Activated CD4-positive, alpha-beta T cell treated with anti-CD3 and anti-CD28 coated beads for 48 hours (primary cell): ENCODE results near the gene CORO2B.

Experiments used
- DNase-seq: peaks from one replicate; pipeline ENCODE4 v3.0.0-alpha.2; 2020

The CORO2B gene

DNA sequence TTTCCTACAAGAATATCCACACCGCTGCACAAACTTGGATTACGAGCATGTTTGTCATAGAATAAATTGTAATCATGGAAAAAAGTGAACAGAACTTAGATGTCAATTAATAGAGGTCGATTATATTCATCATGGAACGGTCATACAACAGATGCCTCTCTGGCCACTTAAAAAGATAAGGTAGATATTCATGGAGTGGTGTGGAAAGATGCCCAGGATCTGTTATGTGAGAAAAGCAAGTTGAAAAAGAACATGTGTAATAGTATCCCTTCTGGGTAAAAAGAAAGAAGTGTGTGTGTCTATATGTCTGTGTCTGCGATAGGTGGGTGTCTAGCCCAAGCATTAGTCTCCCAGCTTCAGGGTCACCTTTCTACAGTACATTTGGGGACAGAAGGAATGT is 128.6 kb downstream of the CORO2B start:
- DNase-seq = no peak

DNA sequence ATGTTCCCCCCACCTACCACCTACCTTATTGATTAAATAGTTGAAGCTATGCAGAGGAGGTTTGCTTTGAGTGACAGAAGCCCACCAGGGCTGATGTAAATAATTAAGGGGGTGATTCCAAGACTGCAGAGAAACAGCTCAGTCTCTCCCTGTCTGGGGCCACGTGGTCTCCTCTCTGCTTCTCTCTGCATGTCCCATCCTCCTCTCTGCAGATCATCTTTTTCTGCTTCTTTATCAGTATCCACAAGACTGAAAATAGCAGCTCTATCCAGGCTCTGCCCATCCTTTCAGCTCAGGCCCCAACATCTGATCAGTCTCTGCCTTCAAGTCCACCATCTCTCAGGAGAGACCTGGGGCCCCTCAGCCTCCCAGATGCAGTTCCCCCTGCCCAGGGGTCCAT is 131.1 kb downstream of the CORO2B start:
- DNase-seq = no peak

DNA sequence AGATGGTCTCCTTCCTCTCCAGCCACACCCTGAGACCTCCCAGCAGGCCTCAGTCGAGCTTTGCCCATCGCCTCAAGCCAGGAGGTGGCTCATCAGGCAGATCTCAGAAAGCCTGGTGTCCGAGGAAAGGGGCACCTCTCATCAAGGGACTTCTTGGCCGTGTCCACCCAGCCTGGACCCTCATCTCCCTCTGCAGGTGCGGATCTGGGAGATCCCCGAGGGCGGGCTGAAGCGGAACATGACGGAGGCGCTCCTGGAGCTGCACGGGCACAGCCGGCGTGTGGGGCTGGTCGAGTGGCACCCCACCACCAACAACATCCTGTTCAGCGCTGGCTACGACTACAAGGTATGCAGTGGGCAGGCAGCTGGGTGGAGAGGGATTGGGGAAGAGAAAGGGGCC is 131.7 kb downstream of the CORO2B start:
- no peak for DNase-seq

DNA sequence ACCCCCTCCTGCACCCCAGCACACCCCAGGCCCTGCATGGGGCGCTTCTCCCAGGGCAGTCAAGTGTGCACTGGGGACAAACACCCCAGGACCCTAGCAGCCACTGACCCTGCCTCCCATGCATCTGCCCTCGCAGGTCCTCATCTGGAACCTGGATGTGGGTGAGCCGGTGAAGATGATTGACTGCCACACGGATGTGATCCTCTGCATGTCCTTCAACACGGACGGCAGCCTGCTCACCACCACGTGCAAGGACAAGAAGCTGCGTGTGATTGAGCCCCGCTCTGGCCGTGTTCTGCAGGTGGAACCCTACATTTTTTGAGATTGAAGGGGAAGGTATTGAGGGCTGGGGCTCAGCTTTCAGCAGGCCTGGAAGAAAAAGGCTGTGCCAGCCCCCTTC is 132.6 kb downstream of the CORO2B start:
- DNase-seq = no peak

DNA sequence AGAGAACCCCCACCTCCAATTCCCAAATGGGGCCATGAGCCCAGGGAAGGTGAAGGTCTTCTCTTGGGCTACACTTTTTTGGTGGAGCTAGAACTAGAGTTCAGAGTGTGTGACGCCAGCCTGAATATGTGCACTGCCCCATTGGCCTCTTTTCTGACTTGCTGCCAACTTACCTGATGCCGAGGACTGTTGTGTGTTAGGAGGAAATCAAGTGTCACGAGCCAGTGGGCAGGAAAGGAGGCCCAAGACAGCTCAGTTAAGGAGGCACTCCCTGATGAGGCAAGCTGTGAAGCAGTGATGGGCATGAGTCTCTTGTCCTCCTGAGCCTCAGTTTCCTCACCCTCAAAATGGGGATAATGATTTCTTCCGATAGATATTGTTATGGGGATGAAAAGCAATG is 134.1 kb downstream of the CORO2B start:
- no peak for DNase-seq

DNA sequence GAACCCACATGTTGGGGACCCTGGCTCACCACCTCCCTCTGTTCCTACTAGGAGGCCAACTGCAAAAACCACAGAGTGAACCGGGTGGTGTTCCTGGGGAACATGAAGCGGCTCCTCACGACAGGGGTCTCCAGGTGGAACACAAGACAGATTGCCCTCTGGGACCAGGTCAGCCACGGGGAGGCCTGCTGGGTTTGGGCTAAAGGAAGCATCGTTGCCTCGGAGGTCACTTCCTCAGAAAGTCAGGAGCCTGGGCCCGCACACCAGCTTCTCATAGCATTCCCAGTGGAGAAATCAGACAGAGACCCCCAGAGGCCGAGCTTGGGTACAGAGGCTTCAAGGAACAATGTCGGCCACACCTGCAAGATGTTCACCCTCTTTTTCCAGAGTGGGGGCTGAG is 135.1 kb downstream of the CORO2B start:
- no peak for DNase-seq

DNA sequence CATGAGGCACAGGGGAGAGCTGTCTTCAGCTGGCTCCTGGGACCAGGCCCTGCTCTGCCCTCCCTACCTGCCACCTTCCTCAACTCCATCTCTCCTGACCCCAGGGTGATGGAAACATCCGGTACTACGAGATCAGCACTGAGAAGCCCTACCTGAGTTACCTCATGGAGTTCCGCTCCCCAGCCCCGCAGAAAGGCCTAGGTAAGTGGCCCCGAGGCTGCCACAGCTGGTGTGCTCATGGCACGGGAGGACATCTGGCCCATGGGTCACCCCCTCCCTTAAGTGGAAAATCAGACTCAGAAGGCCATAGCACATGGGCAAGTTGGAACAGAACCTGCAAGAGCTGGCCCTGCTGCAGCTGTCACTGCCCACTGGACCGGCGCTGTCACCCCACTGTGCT is 136.3 kb downstream of the CORO2B start:
- DNase-seq = no peak

DNA sequence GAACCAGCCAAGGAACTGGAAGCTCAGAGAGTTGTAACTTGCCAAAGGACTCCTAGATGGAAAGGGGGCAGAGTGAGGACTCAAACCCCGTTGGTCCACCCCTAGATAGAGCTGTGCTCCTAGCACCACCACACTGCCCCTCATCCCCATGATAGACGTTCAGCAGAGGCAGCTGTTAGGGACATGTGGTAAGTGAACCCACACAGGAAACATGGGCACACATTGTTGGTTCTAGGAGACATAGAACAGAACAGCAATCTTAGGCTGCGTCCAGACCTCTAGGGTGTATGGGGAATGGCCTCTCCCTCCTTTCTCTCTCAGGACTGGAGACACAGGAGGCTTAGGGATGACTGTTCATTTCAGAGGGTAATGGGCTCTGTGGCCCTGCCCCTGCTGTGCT is 139.2 kb downstream of the CORO2B start:
- no peak for DNase-seq

DNA sequence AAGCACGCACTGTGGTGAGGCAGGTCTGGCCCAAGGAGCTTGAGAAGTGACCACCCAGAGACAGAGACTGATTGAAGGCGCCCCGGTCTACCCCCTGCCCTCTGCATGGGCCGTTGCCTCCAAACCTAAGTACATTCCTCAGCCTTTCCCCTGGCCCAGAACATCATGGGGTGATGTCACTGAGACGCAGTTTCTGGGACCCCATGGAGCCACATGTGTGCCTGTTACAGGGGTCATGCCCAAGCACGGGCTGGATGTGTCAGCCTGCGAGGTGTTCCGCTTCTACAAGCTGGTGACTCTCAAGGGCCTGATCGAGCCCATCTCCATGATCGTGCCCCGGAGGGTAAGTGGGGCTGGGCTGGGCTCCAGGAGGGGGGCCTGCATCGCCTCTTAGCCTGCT is 139.7 kb downstream of the CORO2B start:
- DNase-seq = no peak

DNA sequence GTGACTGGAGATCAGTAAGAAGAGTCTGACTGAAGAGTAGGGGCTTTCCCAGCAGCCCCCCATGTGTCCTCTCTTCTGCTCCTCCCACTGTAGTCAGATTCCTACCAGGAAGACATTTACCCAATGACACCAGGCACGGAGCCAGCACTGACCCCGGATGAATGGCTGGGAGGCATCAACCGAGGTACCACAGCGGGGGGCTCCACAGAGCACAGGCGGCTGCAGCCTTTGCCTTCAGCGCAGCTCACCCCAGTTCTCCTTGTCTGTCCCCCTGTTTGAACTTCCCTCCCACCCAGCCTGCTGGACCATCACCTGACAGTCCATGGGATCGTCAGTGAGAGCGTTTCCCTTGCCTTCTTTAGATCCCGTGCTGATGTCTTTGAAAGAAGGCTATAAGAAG is 140.3 kb downstream of the CORO2B start:
- DNase-seq = no peak

DNA sequence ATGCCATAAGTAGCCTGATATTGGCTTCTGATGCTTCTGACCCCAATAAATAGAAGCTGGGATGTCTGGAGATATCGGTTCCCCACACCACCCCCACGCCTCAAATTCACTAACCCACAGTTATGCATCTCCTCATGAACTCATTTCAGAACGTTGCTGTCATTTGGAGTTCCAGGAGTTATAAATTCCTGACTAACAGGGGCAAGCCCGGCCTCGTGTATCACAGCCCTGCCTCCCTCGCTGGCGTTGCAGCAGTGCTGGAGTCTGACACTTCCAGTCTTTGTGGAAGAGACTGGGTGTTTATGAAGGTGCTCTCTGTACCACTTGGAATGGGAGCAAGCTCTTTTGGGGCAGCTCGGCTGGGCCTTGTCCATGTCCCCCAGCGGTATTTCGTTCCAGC is 140.9 kb downstream of the CORO2B start:
- no peak for DNase-seq

DNA sequence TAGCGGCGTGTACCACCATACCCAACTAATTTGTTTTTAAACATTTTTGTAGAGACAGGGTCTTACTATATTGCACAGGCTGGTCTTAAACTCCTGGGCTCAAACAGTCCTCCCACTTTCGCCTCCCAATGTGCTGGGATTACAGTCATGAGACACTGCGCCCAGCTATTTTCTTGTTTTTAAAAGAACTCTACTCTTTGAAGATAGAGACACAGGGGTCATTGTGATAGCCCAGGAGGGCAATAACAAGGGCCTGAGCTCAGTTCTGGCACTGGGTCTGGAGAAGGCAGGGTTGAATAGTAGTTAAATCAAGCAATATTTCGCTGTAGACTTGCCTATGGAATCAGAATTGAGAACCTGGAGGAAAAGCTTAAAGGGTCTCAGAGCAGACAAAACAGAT is 143.1 kb downstream of the CORO2B start:
- no peak for DNase-seq

DNA sequence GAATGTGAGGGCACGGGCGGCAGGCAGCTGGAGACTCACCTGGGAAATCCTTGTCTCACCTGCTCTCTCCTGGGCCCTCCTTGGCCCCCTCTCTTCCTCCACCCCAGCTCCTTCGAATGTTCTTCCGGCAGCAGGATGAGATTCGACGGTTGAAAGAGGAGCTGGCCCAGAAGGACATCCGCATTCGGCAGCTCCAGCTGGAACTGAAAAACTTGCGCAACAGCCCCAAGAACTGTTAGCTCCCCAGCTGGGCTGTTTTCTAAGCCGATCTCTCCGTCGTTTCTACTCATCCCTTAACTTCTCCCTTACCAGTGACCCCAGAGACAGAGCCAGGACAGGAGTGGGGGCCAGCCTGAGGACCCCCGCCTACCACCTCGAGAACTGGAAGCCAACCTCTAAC is 146.9 kb downstream of the CORO2B start:
- no peak for DNase-seq

DNA sequence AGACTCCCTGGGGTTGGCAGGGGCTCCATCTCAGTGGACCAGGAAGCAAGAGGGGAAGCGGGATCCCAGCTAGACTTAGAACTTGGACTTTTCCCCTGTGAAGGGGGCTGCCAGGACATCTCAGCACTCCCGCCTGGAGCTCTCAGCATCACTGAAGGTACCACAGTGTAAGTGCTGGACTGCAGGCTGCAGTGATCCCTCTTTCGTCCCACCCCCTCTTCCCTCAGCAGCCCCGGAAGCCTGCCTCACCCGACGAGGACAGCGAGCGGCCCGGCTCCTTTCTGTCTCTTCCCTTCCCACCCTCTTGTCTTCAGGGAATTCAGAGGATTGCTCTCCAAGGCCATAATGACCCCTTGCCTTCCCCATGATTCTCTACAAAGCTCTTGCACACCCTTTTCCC is 147.5 kb downstream of the CORO2B start:
- no peak for DNase-seq

DNA sequence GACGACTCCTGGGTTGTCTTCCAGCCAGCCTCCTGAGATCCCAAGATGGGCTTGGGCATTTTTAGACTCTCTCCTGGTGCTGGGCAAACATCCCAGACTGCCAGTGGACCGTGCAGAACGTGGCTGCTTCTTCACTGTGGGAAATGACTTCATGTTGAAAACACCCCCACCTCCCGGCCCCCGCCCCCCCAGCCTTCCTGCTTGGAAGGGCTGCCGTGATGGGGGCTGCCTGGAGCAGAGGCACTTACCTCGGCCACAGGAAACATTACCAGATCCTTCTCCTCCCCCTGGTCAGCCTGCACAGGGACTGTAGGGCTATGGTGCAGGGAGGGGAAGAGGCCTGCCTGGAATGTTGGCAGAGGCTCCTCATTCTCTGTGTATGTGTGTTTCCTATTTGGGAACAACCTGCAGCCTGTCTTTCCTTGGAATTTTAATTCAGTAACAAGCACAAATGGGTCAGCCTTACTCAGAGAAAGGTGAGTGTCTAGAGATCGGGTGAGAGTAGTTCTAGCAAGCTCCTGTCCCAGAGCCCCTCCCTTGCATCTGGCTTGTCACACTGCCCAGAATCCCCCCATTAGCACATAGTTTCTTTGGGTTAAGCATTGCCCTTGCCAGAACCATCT is 151.1 kb downstream of the CORO2B start:
- DNase-seq = no peak

DNA sequence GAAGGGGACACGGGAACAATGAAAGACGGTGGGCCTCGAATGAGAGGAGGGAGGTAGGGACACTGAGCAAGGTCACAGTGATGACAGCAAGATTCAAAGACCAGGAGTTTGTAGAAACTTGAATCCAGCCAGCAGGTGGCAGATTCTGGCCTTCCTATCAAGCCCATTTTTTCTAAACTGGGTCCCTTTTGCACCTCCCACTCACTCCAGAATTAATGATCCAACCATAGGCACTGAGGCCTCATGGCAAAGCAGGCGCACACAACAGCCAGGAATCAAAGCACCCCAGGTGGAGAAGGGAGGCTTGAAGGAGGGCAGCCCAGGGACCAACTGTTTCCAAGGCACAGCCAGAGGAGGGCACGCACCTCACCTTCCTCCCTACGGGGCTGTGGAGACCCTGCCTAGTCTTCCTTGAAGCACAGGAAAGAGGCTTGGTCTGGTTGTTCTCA is 151.7 kb downstream of the CORO2B start:
- DNase-seq = peak; percentile 15

DNA sequence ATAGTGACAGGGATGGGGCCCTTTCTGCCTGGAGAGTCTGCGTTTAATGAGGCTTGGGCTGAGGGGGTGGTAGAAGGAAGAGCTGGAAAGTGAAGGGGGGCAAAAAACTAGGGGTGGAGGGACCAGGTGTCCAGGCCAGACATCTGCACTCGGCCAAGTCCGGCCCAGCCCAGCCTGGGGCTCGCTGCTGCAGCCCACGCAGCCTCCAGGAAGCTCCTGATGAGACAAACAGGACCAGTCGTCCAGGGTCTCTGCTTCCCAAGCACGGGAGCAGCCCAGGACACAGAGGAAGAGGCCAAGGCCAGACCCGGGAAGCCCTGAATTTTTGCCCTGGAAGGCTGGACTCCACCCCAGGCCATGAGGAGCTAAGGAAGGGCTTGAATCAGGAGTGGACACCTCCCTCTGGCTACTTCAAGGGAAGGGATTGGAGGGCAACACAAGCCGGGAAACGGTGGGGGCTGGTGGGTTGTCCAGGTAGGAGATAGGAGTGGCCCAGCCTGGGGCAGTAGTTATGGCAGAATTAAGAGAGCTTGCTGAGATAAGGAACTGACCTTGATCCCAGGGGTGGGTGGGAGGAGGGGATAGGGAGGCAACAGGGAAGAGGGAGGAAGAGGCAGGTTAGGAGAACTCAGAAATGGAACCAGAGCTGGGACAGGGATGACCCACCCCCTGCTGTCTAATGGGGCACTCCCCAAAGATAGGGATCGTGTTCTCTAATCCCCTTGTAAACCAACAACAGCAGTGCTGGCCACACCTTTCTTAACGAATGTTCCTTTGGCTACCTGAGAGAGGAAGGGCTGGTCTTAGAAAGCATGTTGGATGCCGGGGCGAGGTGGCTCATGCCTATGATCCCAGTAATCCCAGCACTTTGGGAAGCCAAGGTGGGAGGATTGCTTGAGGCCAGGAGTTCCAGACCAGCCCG is 152.4 kb downstream of the CORO2B start:
- no peak for DNase-seq

DNA sequence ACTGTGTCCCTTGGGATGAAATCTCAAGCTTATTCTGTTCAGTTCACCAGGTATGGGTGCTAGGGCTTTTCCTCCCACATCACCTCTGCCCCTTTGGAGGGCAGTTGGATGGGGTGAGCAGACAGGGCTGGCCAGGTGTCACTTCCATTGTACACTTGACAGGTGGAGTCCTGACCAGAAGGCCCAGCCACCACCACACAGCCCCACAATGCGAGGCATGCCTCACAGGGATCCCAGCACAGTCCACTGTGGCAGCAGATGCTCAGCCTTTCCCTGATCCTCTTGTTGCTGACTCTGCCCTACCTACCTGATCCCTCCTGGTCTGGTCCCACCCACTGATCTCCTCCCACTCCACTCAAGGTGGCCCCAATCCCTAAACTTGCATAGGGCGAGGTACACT is 153.7 kb downstream of the CORO2B start:
- DNase-seq = no peak

DNA sequence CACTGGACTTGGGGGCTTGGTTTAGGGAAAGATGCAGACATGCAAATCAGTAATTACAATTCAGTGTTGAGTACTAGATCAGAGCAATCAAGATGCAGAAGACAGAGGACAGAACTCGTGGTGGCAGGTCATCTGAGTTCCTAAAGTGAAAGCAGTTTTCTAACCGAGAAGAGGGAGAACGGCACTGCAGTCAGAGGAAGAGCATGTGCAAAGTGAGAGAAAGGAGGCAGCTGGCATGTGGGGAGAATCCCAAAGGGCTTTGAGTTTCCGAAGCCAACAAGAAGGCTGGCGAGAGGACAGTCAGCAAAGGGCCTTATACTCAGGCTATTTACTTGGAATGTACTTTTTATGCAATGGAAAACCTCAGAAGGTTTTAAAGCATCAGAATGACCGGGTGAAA is 154.9 kb downstream of the CORO2B start:
- DNase-seq = no peak

DNA sequence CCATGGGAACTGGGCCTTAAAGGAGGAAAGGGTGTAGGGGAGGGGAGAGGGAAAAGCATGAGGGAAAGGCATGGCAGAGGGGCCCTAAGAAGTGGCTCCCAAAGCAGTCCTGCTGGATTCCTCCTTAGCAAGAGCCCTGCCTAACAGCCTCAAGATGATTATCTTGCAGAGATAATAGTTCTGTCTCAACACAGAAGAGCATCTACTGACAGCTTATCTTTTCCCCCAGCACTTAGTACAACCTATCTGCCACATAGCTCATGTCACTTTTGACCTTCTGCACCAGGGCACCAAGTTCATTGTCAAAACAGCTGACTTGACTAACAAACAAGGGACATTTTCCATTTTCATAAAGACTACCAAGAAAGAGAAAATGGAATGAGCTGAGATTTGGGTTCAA is 155.6 kb downstream of the CORO2B start:
- no peak for DNase-seq

DNA sequence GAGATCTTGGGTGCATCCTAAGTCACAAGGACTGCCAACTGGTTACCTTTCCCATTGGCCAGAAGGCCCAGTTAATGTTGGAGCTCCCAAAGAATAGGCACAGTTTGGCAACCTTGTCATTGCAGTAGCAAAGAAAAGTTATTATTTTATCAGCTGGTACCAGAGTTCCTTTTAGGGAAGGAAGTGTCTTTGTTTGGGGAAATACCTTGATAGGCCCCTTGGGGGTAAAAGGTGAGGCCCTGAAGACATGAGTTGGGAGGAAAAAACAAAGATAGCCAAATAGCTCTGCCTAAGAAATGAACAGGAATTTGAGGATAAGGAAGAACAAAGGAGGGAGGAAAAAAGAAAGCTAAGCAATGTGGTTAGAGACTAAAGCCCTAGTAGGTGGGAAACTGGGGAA is 156.1 kb downstream of the CORO2B start:
- no peak for DNase-seq

DNA sequence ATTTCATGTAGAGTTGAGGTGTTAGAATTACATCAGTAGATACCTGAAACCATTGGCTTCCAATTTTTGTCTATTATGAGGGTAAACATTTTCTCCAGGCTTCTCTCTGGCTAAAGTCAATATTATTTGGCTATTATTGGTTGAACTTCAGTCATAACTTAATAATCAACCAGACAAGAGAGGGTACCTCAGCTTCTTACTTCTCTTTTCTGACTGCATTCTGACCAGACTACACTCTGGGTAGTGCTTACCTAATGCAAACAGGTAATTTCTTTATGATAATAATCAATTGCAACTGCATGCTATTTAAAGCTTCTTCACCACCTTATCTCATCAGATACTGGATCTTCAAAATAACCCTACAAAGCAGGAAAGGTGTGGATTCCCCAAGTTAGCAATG is 156.8 kb downstream of the CORO2B start:
- DNase-seq = no peak

DNA sequence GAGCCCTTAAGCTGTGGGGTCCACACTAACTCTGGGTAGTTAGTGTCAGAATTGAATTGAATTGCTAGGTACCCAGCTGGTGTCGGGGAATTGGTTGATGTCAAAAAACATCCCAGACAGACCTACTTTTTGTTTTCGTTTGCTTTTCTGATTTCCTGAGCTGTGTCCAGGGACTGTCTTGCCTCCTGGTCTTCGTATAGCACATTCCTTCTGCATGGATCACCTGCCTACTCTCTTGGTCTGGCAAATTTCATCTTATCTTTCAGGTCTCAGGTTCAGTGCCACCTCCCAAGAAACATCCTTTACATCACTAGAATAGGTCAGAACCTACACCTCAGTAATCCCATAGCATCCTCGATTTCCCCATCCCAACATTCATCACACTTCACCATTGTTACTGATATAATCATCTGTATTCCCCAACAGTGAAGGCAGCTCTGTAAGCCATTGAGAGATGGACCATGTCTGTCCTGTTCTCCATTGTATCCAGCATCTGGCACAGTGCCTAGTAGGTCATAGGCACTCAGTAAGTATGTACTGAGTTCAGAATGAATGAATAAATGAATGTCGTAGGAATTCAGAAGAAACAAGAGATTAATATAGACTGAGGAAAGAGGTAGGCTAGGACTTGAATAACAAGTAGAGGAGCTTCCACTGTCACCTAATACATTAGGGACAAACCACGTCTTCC is 160.7 kb downstream of the CORO2B start:
- DNase-seq = no peak

DNA sequence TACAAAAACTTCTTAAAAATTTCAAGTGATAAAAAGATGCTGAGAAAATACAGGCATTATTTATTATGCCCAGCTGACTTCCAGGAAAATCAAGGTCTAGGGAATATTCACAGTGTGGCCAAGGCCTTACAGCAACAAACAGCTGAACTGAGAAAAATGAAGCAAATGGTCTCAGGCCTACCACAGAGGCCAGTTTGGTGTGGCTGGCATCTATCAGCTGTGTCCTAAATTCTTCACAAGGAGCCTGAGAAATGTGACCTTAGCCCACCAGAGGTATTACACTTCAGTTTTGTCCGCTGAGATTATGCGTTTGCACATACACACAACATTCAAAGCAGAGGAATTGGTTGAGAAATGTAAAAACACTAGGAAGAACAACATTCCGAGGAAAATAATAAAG is 164.5 kb downstream of the CORO2B start:
- DNase-seq = no peak
